ENCODE results near the gene NR1H2.

NR1H2 gene

GRCh38 chr19:50432221-50433028 is 56.2 kb downstream of the NR1H2 start, which contains the start of gene MYBPC2:
MYBPC2 (plus strand) TSS chr19:50432892; CDS start chr19:50432954, 62 bp downstream.
- Histone ChIP-seq H3K27me3 (ENCODE audit: control insufficient read depth in 3 of 3, insufficient read depth in 3 of 3, low read depth in 1 of 3, low read length in 3 of 3) (peaks cover 0 to 53% (median 28%) of the 10 kb centered on the region in 3 experiments), H3K27ac (replicated peaks; ENCODE audit: low read length) (peak within 1 kb of the TSS; percentile 71)
- peak; percentile 27 for DNase-seq (ENCODE audit: low spot score)

More at GRCh38 chr19:50432221-50433028, 56.2 kb downstream of the NR1H2 start, which contains the start of gene MYBPC2:
- peak within 1 kb of the TSS; percentile 73 for H3K23ac ChIP-seq (ENCODE audit: low read depth, low read length, poor library complexity)
- peak within 1 kb of the TSS; percentile 53 to 84 for H3K4me3 ChIP-seq (ENCODE audit: low read length in 2 of 2)
- H3K9ac ChIP-seq (ENCODE audit: low read depth, low read length, poor library complexity): no peak within 1 kb of the TSS
- H3K14ac ChIP-seq (ENCODE audit: low read length): peak within 1 kb of the TSS; percentile 89
- H3K79me1 ChIP-seq (ENCODE audit: low read depth, low read length): no peaks in the 10 kb centered on the region
- H2AFZ ChIP-seq (ENCODE audit: low read length): peak within 1 kb of the TSS; percentile 90
- peak within 1 kb of the TSS; percentile 98 for H2BK5ac ChIP-seq (ENCODE audit: low read length)
- H3K36me3 ChIP-seq (replicated peaks in 1 of 2; ENCODE audit: control insufficient read depth in 2 of 2, insufficient read depth in 2 of 2, low read length in 2 of 2): no peaks in the 10 kb centered on the region
- peak within 1 kb of the TSS; percentile 98 for H2BK15ac ChIP-seq (ENCODE audit: low read length)
- H2AK5ac ChIP-seq (ENCODE audit: low read depth, low read length): peak within 1 kb of the TSS; percentile 40
- H3K4ac ChIP-seq (ENCODE audit: low read length): peak within 1 kb of the TSS; percentile 37
- no peaks in the 10 kb centered on the region for H3K9me3 ChIP-seq (replicated peaks in 1 of 2; ENCODE audit: control insufficient read depth in 2 of 2, insufficient read depth in 1 of 2, low read depth in 1 of 2, low read length in 2 of 2)
- no CpG with 5 or more reads among the region's 40 CpGs for WGBS, 2 donors (ENCODE audit: extremely low coverage in 2 of 2, insufficient read length in 2 of 2, insufficient replicate concordance in 1 of 2)
- H2BK12ac ChIP-seq (ENCODE audit: low read length): peak within 1 kb of the TSS; percentile 63
- H3K4me2 ChIP-seq (ENCODE audit: insufficient read depth, low read length, poor library complexity, severe bottlenecking): peak within 1 kb of the TSS; percentile 86
- peak within 1 kb of the TSS; percentile 99 for H3K18ac ChIP-seq (ENCODE audit: low read length)
- peak within 1 kb of the TSS; percentile 99 for H2BK120ac ChIP-seq (ENCODE audit: low read depth, low read length)
- H4K91ac ChIP-seq (ENCODE audit: low read depth, low read length, poor library complexity): no peak within 1 kb of the TSS
- H4K8ac ChIP-seq (ENCODE audit: low read depth, low read length): no peak within 1 kb of the TSS
- peaks cover 13 to 20% of the 10 kb centered on the region in 2 donors for H3K4me1 ChIP-seq (ENCODE audit: control insufficient read depth in 2 of 2, insufficient read depth in 1 of 2, low read depth in 1 of 2, low read length in 2 of 2)
